Subcutaneous preadipocyte (primary cell): ENCODE measurements around the gene SLC36A2. TPM values are rescaled to one million over a fixed set of nuclear protein-coding genes. Genes with fewer than 3 reads are reported as not detected.

ENCODE experiments used
- total RNA-seq: library from RNA; depleted of rRNA; stranded (reverse); fragments of >200 nt; gene quantifications from 2 replicates; pipeline ENCODE4 v1.2.3, GENCODE V29; 2012

SLC36A2 gene
- total RNA-seq = not detected in 2 replicates

GRCh38 chr5:151347369-151347768 is at the start of gene SLC36A2:
Gene SLC36A2 (minus strand): TSS chr5:151347559. CDS start chr5:151347460, 99 bp downstream.

DNA sequence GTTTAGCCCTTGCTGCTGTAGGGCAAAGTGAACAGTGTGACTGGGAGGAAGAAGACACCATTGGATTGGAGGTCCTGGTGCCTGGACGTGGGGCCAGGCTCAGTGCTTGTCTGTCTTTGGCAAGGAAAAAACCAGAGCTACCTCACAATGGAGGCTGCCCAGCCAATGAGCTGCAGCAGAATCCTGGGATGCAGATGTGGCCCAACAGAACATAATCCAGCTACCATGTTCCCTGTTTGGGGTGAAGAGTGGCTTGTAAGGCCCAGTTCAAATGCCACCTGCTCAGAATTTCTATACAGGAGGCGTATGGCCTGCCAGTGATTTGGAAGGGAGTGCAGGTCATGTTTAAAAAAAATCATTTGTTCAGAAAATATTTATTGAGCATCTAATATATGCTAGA is 43.7 kb downstream of the SLC36A2 start, which contains the start of gene SLC36A3:
TSS of gene SLC36A3 (minus strand) at position 101 of the 400 bp plus-strand sequence. CDS start 412 bp downstream, outside the sequence.

Other genes with a start within 250 kb of the SLC36A2 start
- gene ANXA6, start 189.8 kb downstream of the SLC36A2 start, total RNA-seq = 345 and 356 TPM in 2 replicates
- gene CCDC69, start 123.5 kb downstream of the SLC36A2 start, total RNA-seq = 5.1 and 6.2 TPM in 2 replicates
- 25.2 and 29.0 TPM in 2 replicates for gene GM2A, start 94.4 kb downstream of the SLC36A2 start, total RNA-seq
- gene SLC36A3, start 43.8 kb downstream of the SLC36A2 start, total RNA-seq = not detected in 2 replicates
- gene SLC36A1, start 100.0 kb upstream of the SLC36A2 start, total RNA-seq = 11.1 and 12.1 TPM in 2 replicates
- gene FAT2, start 243.8 kb upstream of the SLC36A2 start, total RNA-seq = under 0.01 TPM in 2 replicates